HepG2 (cell line): ENCODE measurements around the gene CD4. TPM values are rescaled to one million over a fixed set of nuclear protein-coding genes. Genes with fewer than 3 reads are reported as not detected.

Source experiments
- HCFC1 ChIP-seq: fragments of 150-350 bp; IDR thresholded peaks from 2 replicates; pipeline ENCODE4 v1.6.1; 2014; ENCODE audit warnings: low read depth, low read length
- IRX3 ChIP-seq: sonication (generic); formaldehyde crosslinking; IDR thresholded peaks from 2 replicates; pipeline ENCODE4 v1.8.1; 2023; ENCODE audit warnings: mild to moderate bottlenecking, low read depth, missing genetic modification reagents, borderline replicate concordance
- MED13 ChIP-seq: sonication (generic); formaldehyde crosslinking; IDR thresholded peaks from 2 replicates; pipeline ENCODE4 v1.5.0; 2020; ENCODE audit warnings: missing genetic modification reagents
- NR2F1 ChIP-seq, 2 experiments: fragments of 450-650 bp in 1 of 2; formaldehyde crosslinking in 1 of 2; IDR thresholded peaks; 2 replicates each; pipeline versions ENCODE4 v1.5.0 to v1.6.1; 2016 to 2020; ENCODE audit warnings: mild to moderate bottlenecking in 1 of 2, missing compliant biosample characterization in 1 of 2, missing genetic modification reagents in 1 of 2, moderate library complexity in 1 of 2
- NRL ChIP-seq: sonication (generic); formaldehyde crosslinking; IDR thresholded peaks from 2 replicates; pipeline ENCODE4 v1.5.0; 2020; ENCODE audit warnings: missing genetic modification reagents, mild to moderate bottlenecking, moderate library complexity, borderline replicate concordance
- RARA ChIP-seq: IDR thresholded peaks from 2 replicates; pipeline ENCODE4 v1.6.1; 2016; ENCODE audit warnings: missing genetic modification reagents, missing compliant biosample characterization
- SP5 ChIP-seq: IDR thresholded peaks from 2 replicates; pipeline ENCODE4 v1.6.1; 2016; ENCODE audit warnings: low read depth, borderline replicate concordance
- ZMYM3 ChIP-seq: sonication (generic); formaldehyde crosslinking; IDR thresholded peaks from 2 replicates; pipeline ENCODE4 v1.5.1; 2020; ENCODE audit warnings: mild to moderate bottlenecking, missing genetic modification reagents
- ZNF709 ChIP-seq: sonication (generic); formaldehyde crosslinking; IDR thresholded peaks from 2 replicates; pipeline ENCODE4 v1.5.0; 2020; ENCODE audit warnings: mild to moderate bottlenecking, missing genetic modification reagents
- ZNF761 ChIP-seq: sonication (generic); formaldehyde crosslinking; conservative IDR thresholded peaks from 2 replicates; pipeline ENCODE4 v1.4.0; 2020; ENCODE audit warnings: mild to moderate bottlenecking, missing genetic modification reagents
- ZSCAN25 ChIP-seq: sonication (generic); formaldehyde crosslinking; IDR thresholded peaks from 2 replicates; pipeline ENCODE4 v1.8.0; 2022; ENCODE audit warnings: mild to moderate bottlenecking, missing genetic modification reagents
- ZSCAN29 ChIP-seq: sonication (generic); formaldehyde crosslinking; conservative IDR thresholded peaks from 2 replicates; pipeline ENCODE4 v1.4.0; 2020; ENCODE audit warnings: mild to moderate bottlenecking, missing genetic modification reagents
- polyA plus RNA-seq, 8 experiments: library from polyadenylated mRNA; depleted of rRNA in 3 of 8; stranded (reverse) in 7 of 8; unstranded in 1 of 8; fragments of >200 nt; fragmentation: Illumina TruSeq in 4 of 8; extraction: Trizol in 4 of 8; gene quantifications; 2 replicates each; pipeline versions ENCODE4 v1.2.1 to v1.2.3, GENCODE V29; 2011 to 2016; ENCODE audit warnings: low read depth in 4 of 8, missing spikeins in 1 of 8, mixed read lengths in 1 of 8; ENCODE audit not compliant: insufficient read depth in 1 of 8
- total RNA-seq, 5 experiments: library from RNA; depleted of rRNA; stranded (reverse); fragments of >200 nt; fragmentation: Illumina TruSeq; extraction: Trizol; gene quantifications; 2 replicates each; pipeline ENCODE4 v1.2.3, GENCODE V29; 2016; ENCODE audit warnings: low read depth in 1 of 5
- TF ChIP-seq, protein P1 (sequence below): sonication (generic); formaldehyde crosslinking; IDR thresholded peaks from 2 replicates; pipeline ENCODE4 v1.4.0; 2020; ENCODE audit warnings: missing genetic modification reagents
- TF ChIP-seq, protein P2 (sequence below): sonication (generic); formaldehyde crosslinking; IDR thresholded peaks from 2 replicates; pipeline ENCODE4 v1.8.0; 2022; ENCODE audit warnings: missing genetic modification reagents, mild to moderate bottlenecking, moderate library complexity, borderline replicate concordance
- TF ChIP-seq, protein P3 (sequence below): IDR thresholded peaks from 2 replicates; pipeline ENCODE4 v1.6.1; 2018; ENCODE audit warnings: missing genetic modification reagents
- TF ChIP-seq, protein P4 (sequence below): sonication (generic); formaldehyde crosslinking; IDR thresholded peaks from 2 replicates; pipeline ENCODE4 v1.5.0; 2020; ENCODE audit warnings: missing genetic modification reagents, mild to moderate bottlenecking, borderline replicate concordance
- TF ChIP-seq, protein P5 (sequence below): IDR thresholded peaks from 2 replicates; pipeline ENCODE4 v1.6.1; 2016; ENCODE audit warnings: low read depth
- TF ChIP-seq, protein P6 (sequence below): fragments of 450-650 bp; IDR thresholded peaks from 2 replicates; pipeline ENCODE4 v1.6.1; 2017; ENCODE audit warnings: mild to moderate bottlenecking
- TF ChIP-seq, protein P7 (sequence below): sonication (generic); formaldehyde crosslinking; IDR thresholded peaks from 2 replicates; pipeline ENCODE4 v1.8.1; 2023; ENCODE audit warnings: missing genetic modification reagents, inconsistent platforms, borderline replicate concordance

CD4 gene
- total and polyA plus RNA-seq, 2 of the 13 experiments (the other 11 are each of a cell fraction or from before 2014, with no cell fraction given) = 0.07 to 0.95 TPM

DNA sequence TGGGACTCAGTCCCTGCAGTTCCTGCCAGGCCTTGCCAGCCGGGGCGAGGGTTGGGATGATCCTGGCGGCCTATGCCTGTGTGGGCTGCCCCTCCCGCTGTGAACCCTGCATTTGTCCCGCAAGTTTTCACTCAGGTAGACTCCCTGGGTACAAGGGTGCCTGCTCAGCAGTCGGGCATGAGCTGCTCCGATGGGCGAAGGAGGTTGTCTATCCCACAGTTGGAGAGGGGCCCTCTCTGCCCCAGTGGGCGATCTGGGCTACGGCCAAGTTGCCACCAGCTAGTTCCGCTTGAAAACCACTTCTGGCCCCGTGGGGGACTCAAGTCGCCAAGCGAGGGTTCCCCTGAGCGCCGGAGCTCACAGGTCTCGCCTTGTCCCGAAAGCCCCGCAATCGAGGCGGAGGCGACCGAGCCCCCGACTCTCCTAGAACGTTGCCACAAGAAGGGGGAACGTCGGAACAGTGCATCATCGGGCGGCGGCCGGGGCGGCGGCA lies 77.6 kb downstream of the CD4 start (continued):
- TF ChIP-seq, protein P1, sequence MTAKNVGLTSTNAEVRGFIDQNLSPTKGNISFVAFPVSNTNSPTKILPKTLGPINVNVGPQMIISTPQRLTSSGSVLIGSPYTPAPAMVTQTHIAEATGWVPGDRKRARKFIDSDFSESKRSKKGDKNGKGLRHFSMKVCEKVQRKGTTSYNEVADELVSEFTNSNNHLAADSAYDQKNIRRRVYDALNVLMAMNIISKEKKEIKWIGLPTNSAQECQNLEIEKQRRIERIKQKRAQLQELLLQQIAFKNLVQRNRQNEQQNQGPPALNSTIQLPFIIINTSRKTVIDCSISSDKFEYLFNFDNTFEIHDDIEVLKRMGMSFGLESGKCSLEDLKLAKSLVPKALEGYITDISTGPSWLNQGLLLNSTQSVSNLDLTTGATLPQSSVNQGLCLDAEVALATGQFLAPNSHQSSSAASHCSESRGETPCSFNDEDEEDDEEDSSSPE (CRISPR knock-in tag) = no peak
- TF ChIP-seq IRX3 (CRISPR knock-in tag) (no peak), ZNF709 (peak; percentile 4; the same call in 1 of the 2 replicates), SP5 (CRISPR knock-in tag) (no peak), ZSCAN25 (CRISPR knock-in tag) (no peak), ZNF761 (CRISPR knock-in tag) (no peak), MED13 (CRISPR knock-in tag) (no peak), ZMYM3 (no peak), HCFC1 (no peak), NR2F1 (CRISPR knock-in tag; IDR thresholded peaks at IDR 0.05) (no peak), ZSCAN29 (CRISPR knock-in tag) (no peak), NRL (no peak), RARA (no peak)
- TF ChIP-seq, protein P2, sequence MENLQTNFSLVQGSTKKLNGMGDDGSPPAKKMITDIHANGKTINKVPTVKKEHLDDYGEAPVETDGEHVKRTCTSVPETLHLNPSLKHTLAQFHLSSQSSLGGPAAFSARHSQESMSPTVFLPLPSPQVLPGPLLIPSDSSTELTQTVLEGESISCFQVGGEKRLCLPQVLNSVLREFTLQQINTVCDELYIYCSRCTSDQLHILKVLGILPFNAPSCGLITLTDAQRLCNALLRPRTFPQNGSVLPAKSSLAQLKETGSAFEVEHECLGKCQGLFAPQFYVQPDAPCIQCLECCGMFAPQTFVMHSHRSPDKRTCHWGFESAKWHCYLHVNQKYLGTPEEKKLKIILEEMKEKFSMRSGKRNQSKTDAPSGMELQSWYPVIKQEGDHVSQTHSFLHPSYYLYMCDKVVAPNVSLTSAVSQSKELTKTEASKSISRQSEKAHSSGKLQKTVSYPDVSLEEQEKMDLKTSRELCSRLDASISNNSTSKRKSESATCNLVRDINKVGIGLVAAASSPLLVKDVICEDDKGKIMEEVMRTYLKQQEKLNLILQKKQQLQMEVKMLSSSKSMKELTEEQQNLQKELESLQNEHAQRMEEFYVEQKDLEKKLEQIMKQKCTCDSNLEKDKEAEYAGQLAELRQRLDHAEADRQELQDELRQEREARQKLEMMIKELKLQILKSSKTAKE (CRISPR knock-in tag) = no peak
- TF ChIP-seq, protein P3, sequence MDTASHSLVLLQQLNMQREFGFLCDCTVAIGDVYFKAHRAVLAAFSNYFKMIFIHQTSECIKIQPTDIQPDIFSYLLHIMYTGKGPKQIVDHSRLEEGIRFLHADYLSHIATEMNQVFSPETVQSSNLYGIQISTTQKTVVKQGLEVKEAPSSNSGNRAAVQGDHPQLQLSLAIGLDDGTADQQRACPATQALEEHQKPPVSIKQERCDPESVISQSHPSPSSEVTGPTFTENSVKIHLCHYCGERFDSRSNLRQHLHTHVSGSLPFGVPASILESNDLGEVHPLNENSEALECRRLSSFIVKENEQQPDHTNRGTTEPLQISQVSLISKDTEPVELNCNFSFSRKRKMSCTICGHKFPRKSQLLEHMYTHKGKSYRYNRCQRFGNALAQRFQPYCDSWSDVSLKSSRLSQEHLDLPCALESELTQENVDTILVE (CRISPR knock-in tag) = no peak
- TF ChIP-seq, protein P4, sequence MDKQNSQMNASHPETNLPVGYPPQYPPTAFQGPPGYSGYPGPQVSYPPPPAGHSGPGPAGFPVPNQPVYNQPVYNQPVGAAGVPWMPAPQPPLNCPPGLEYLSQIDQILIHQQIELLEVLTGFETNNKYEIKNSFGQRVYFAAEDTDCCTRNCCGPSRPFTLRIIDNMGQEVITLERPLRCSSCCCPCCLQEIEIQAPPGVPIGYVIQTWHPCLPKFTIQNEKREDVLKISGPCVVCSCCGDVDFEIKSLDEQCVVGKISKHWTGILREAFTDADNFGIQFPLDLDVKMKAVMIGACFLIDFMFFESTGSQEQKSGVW (CRISPR knock-in tag) = no peak
- TF ChIP-seq, protein P5, sequence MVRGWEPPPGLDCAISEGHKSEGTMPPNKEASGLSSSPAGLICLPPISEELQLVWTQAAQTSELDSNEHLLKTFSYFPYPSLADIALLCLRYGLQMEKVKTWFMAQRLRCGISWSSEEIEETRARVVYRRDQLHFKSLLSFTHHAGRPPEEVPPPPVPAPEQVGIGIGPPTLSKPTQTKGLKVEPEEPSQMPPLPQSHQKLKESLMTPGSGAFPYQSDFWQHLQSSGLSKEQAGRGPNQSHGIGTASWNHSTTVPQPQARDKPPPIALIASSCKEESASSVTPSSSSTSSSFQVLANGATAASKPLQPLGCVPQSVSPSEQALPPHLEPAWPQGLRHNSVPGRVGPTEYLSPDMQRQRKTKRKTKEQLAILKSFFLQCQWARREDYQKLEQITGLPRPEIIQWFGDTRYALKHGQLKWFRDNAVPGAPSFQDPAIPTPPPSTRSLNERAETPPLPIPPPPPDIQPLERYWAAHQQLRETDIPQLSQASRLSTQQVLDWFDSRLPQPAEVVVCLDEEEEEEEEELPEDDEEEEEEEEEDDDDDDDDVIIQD (CRISPR knock-in tag) = no peak
- TF ChIP-seq, protein P6, sequence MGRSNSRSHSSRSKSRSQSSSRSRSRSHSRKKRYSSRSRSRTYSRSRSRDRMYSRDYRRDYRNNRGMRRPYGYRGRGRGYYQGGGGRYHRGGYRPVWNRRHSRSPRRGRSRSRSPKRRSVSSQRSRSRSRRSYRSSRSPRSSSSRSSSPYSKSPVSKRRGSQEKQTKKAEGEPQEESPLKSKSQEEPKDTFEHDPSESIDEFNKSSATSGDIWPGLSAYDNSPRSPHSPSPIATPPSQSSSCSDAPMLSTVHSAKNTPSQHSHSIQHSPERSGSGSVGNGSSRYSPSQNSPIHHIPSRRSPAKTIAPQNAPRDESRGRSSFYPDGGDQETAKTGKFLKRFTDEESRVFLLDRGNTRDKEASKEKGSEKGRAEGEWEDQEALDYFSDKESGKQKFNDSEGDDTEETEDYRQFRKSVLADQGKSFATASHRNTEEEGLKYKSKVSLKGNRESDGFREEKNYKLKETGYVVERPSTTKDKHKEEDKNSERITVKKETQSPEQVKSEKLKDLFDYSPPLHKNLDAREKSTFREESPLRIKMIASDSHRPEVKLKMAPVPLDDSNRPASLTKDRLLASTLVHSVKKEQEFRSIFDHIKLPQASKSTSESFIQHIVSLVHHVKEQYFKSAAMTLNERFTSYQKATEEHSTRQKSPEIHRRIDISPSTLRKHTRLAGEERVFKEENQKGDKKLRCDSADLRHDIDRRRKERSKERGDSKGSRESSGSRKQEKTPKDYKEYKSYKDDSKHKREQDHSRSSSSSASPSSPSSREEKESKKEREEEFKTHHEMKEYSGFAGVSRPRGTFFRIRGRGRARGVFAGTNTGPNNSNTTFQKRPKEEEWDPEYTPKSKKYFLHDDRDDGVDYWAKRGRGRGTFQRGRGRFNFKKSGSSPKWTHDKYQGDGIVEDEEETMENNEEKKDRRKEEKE = no peak
- TF ChIP-seq, protein P7, sequence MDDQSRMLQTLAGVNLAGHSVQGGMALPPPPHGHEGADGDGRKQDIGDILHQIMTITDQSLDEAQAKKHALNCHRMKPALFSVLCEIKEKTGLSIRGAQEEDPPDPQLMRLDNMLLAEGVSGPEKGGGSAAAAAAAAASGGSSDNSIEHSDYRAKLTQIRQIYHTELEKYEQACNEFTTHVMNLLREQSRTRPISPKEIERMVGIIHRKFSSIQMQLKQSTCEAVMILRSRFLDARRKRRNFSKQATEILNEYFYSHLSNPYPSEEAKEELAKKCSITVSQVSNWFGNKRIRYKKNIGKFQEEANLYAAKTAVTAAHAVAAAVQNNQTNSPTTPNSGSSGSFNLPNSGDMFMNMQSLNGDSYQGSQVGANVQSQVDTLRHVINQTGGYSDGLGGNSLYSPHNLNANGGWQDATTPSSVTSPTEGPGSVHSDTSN (CRISPR knock-in tag) = no peak
